Neuronal stem cell (in vitro differentiated cells): ENCODE data around the gene PUM2.

Experiments
- DNase-seq: peaks from one replicate; pipeline ENCODE4 v3.0.0-alpha.2; 2013; ENCODE audit warnings: low spot score
- H2AFZ ChIP-seq: one replicate; pipeline ENCODE4 v1.6.1; 2013; ENCODE audit warnings: mild to moderate bottlenecking, low read length, inconsistent platforms
- H2AK5ac ChIP-seq: 2 replicates; pipeline ENCODE4 v1.6.1; 2013; ENCODE audit warnings: low read depth, mild to moderate bottlenecking, inconsistent platforms, low read length, moderate library complexity, mixed read lengths
- H2BK120ac ChIP-seq: 2 replicates; pipeline ENCODE4 v1.6.1; 2013; ENCODE audit warnings: low read depth, mild to moderate bottlenecking, inconsistent platforms, low read length, moderate library complexity, mixed read lengths
- H2BK12ac ChIP-seq: one replicate; pipeline ENCODE4 v1.6.1; 2013; ENCODE audit warnings: low read length, inconsistent platforms
- H2BK15ac ChIP-seq: 2 replicates; pipeline ENCODE4 v1.6.1; 2013; ENCODE audit warnings: mild to moderate bottlenecking, low read length, inconsistent platforms, mixed read lengths
- H2BK5ac ChIP-seq: one replicate; pipeline ENCODE4 v1.6.1; 2013; ENCODE audit warnings: inconsistent platforms, mild to moderate bottlenecking, low read length, moderate library complexity
- H3K14ac ChIP-seq: one replicate; pipeline ENCODE4 v1.6.1; 2013; ENCODE audit warnings: low read length, inconsistent platforms
- H3K18ac ChIP-seq: 2 replicates; pipeline ENCODE4 v1.6.1; 2013; ENCODE audit warnings: low read length, inconsistent platforms
- H3K23ac ChIP-seq: 2 replicates; pipeline ENCODE4 v1.6.1; 2013; ENCODE audit warnings: low read depth, mild to moderate bottlenecking, mixed read lengths, low read length, inconsistent platforms; ENCODE audit not compliant: poor library complexity
- H3K27ac ChIP-seq: replicated peaks from 3 replicates; pipeline ENCODE4 v1.5.1; 2013; ENCODE audit warnings: low read length, inconsistent platforms
- H3K27me3 ChIP-seq, 3 experiments: 2 replicates each; pipeline ENCODE4 v1.6.1; 2013; ENCODE audit warnings: low read length in 3 of 3, mild to moderate bottlenecking in 2 of 3, inconsistent platforms in 1 of 3, low read depth in 1 of 3, mixed read lengths in 1 of 3, moderate library complexity in 1 of 3; ENCODE audit not compliant: control insufficient read depth in 3 of 3, insufficient read depth in 3 of 3
- H3K36me3 ChIP-seq, 2 donors: replicated peaks in 1 of 2; 2 replicates each; pipeline ENCODE4 v1.6.1; 2013; ENCODE audit warnings: low read length in 2 of 2; ENCODE audit not compliant: control insufficient read depth in 2 of 2, insufficient read depth in 2 of 2
- H3K4ac ChIP-seq: 2 replicates; pipeline ENCODE4 v1.6.1; 2013; ENCODE audit warnings: inconsistent platforms, mild to moderate bottlenecking, low read length, moderate library complexity
- H3K4me1 ChIP-seq, 2 donors: 1 replicate in 1 of 2; 2 replicates in 1 of 2; pipeline ENCODE4 v1.6.1; 2013; ENCODE audit warnings: low read length in 2 of 2, low read depth in 1 of 2; ENCODE audit not compliant: control insufficient read depth in 2 of 2, insufficient read depth in 1 of 2
- H3K4me2 ChIP-seq: one replicate; pipeline ENCODE4 v1.6.1; 2013; ENCODE audit warnings: mild to moderate bottlenecking, low read length, inconsistent platforms; ENCODE audit not compliant: insufficient read depth, poor library complexity, severe bottlenecking
- H3K4me3 ChIP-seq, 2 donors: 2 replicates each; pipeline ENCODE4 v1.5.1; 2013; ENCODE audit warnings: low read length in 2 of 2, mild to moderate bottlenecking in 2 of 2, inconsistent platforms in 1 of 2, moderate library complexity in 1 of 2
- H3K79me1 ChIP-seq: one replicate; pipeline ENCODE4 v1.6.1; 2013; ENCODE audit warnings: low read depth, mild to moderate bottlenecking, inconsistent platforms, low read length, moderate library complexity
- H3K9ac ChIP-seq: one replicate; pipeline ENCODE4 v1.6.1; 2013; ENCODE audit warnings: mild to moderate bottlenecking, low read depth, low read length, inconsistent platforms; ENCODE audit not compliant: poor library complexity
- H3K9me3 ChIP-seq, 2 donors: replicated peaks in 1 of 2; 2 replicates each; pipeline versions ENCODE3 to v1.6.1; 2013; ENCODE audit warnings: low read length in 2 of 2, mild to moderate bottlenecking in 2 of 2, inconsistent platforms in 1 of 2, low read depth in 1 of 2, mixed read lengths in 1 of 2, moderate library complexity in 1 of 2; ENCODE audit not compliant: control insufficient read depth in 2 of 2, insufficient read depth in 1 of 2
- H4K8ac ChIP-seq: one replicate; pipeline ENCODE4 v1.6.1; 2013; ENCODE audit warnings: low read depth, mild to moderate bottlenecking, inconsistent platforms, low read length, moderate library complexity
- H4K91ac ChIP-seq: one replicate; pipeline ENCODE4 v1.6.1; 2013; ENCODE audit warnings: low read length, low read depth, mild to moderate bottlenecking, inconsistent platforms; ENCODE audit not compliant: poor library complexity
- WGBS, 2 donors: extraction: QIAGEN DNeasy Blood & Tissue Kit; methylation state at CpG; one replicate each; pipeline ENCODE4 v1.1.7; 2013; ENCODE audit warnings: missing lambda C conversion rate in 2 of 2, mixed read lengths in 1 of 2; ENCODE audit not compliant: insufficient read length in 2 of 2, insufficient replicate concordance in 1 of 2; ENCODE audit errors: extremely low coverage in 2 of 2; 5-methylcytosine and 5-hydroxymethylcytosine counted together

The PUM2 gene

GRCh38 chr2:20299113-20299512 is 51.5 kb downstream of the PUM2 start:
- Histone ChIP-seq H3K14ac (no peak overlapping the region), H3K23ac (no peak overlapping the region), H3K36me3 (peaks cover 11 to 97% of the 10 kb centered on the region in 2 donors), H4K91ac (no peak overlapping the region), H2BK120ac (no peak overlapping the region), H2BK5ac (no peak overlapping the region), H4K8ac (no peak overlapping the region), H3K9me3 (no peaks in the 10 kb centered on the region), H2AK5ac (no peak overlapping the region), H2AFZ (no peak overlapping the region), H3K27me3 (no peaks in the 10 kb centered on the region), H3K4me2 (no peak overlapping the region), H3K79me1 (no peaks in the 10 kb centered on the region), H3K27ac (no peak overlapping the region), H3K18ac (no peak overlapping the region), H3K9ac (no peak overlapping the region), H2BK15ac (no peak overlapping the region), H3K4me3 (no peak overlapping the region), H2BK12ac (no peak overlapping the region), H3K4ac (no peak overlapping the region), H3K4me1 (no peaks in the 10 kb centered on the region)
- WGBS, 2 donors = no CpG with 5 or more reads among the region's 6 CpGs
- DNase-seq = no peak

- Histone ChIP-seq H3K27ac (no peak overlapping the region), H3K9ac (no peak overlapping the region), H2BK12ac (no peak overlapping the region), H3K23ac (no peak overlapping the region), H3K9me3 (no peaks in the 10 kb centered on the region), H4K91ac (no peak overlapping the region), H3K14ac (no peak overlapping the region), H3K4me3 (no peak overlapping the region), H2BK120ac (no peak overlapping the region), H2BK15ac (no peak overlapping the region), H2AFZ (no peak overlapping the region), H3K4me1 (peaks cover 0 to 2% of the 10 kb centered on the region in 2 donors), H3K79me1 (no peaks in the 10 kb centered on the region), H3K18ac (no peak overlapping the region), H4K8ac (no peak overlapping the region), H3K27me3 (no peaks in the 10 kb centered on the region), H3K36me3 (peaks cover 17 to 97% of the 10 kb centered on the region in 2 donors), H3K4me2 (no peak overlapping the region), H2BK5ac (no peak overlapping the region), H2AK5ac (no peak overlapping the region), H3K4ac (no peak overlapping the region)
- no peak for DNase-seq
- no CpG with 5 or more reads among the region's 9 CpGs for WGBS, 2 donors
Observed at GRCh38 chr2:20294231-20294630, 56.4 kb downstream of the PUM2 start.

DNA sequence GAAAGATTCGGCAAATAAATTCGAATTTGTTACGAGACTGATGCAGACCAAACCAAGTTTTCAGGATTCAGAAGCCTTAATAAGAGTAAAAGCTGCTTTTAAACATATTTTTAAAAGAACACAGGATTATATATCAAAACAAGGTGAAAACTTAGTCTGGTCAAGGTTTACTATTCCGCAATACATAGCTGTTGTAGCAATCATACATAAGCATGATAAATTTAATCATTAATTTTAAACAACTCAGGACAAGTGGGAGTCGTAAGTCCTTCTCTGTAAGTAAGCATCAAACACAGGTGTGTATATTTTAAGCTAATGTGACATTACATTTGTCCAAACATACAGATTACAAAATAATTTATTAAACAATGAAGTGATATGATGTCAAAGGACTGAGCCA is 57.7 kb downstream of the PUM2 start:
- no CpG with 5 or more reads among the region's 5 CpGs for WGBS, 2 donors
- no peak overlapping the region for H2BK15ac ChIP-seq
- H3K23ac ChIP-seq = no peak overlapping the region
- H2AK5ac ChIP-seq = no peak overlapping the region
- H4K91ac ChIP-seq = no peak overlapping the region
- no peak overlapping the region for H2AFZ ChIP-seq
- H3K27ac ChIP-seq = no peak overlapping the region
- no peaks in the 10 kb centered on the region for H3K9me3 ChIP-seq
- H3K9ac ChIP-seq = no peak overlapping the region
- no peak overlapping the region for H2BK5ac ChIP-seq
- no peaks in the 10 kb centered on the region for H3K27me3 ChIP-seq
- H3K4ac ChIP-seq = no peak overlapping the region
- H3K79me1 ChIP-seq = no peaks in the 10 kb centered on the region
- H3K4me1 ChIP-seq = peaks cover 0 to 2% of the 10 kb centered on the region in 2 donors
- H3K14ac ChIP-seq = no peak overlapping the region
- peaks cover 18 to 97% of the 10 kb centered on the region in 2 donors for H3K36me3 ChIP-seq
- no peak overlapping the region for H3K4me2 ChIP-seq
- no peak overlapping the region for H2BK12ac ChIP-seq
- H2BK120ac ChIP-seq = no peak overlapping the region
- no peak overlapping the region for H3K4me3 ChIP-seq
- DNase-seq = no peak
- no peak overlapping the region for H3K18ac ChIP-seq
- H4K8ac ChIP-seq = no peak overlapping the region

DNA sequence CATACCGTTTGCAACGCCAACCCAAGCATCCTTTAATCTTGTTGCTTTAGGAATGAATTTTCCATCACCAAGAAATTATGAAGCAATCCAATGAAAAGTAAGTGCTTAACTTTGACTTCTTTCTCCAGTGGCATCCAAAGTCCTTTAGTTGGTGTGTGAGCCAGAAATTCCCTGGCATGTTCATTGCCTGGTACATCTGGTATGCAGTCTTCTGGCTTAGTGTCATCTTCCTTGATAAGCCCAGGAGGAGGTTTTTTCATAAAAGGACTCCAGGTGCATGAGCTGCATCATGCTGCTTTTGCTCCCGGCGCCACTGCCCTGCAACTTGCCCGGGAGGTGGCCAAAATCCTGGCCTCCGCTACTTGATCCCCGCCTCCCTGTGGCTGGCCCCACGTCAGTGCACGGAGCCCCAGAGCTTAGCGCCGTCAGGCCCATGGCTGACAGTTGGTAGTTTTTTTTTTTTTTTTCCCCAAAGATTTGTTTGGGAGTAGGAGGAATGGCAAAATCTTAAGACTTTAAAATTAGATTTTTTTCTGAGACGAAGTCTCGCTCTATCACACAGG is 58.7 kb downstream of the PUM2 start:
- peaks cover 0 to 2% of the 10 kb centered on the region in 2 donors for H3K4me1 ChIP-seq
- H4K91ac ChIP-seq = no peak overlapping the region
- H3K79me1 ChIP-seq = no peaks in the 10 kb centered on the region
- H3K18ac ChIP-seq = no peak overlapping the region
- H3K9ac ChIP-seq = no peak overlapping the region
- no CpG with 5 or more reads among the region's 13 CpGs for WGBS, 2 donors
- H2BK12ac ChIP-seq = no peak overlapping the region
- no peak overlapping the region for H3K23ac ChIP-seq
- no peak overlapping the region for H3K14ac ChIP-seq
- H4K8ac ChIP-seq = no peak overlapping the region
- no peak overlapping the region for H2BK120ac ChIP-seq
- H2BK15ac ChIP-seq = no peak overlapping the region
- H3K36me3 ChIP-seq = peaks cover 14 to 97% of the 10 kb centered on the region in 2 donors
- no peaks in the 10 kb centered on the region for H3K27me3 ChIP-seq
- no peak overlapping the region for H3K27ac ChIP-seq
- no peak overlapping the region for H2BK5ac ChIP-seq
- H3K4me2 ChIP-seq = no peak overlapping the region
- DNase-seq = no peak
- no peak overlapping the region for H3K4ac ChIP-seq
- no peaks in the 10 kb centered on the region for H3K9me3 ChIP-seq
- no peak overlapping the region for H2AFZ ChIP-seq
- H2AK5ac ChIP-seq = no peak overlapping the region
- no peak overlapping the region for H3K4me3 ChIP-seq
